Motor neuron (in vitro differentiated cells): Measurements from ENCODE around the gene AP5Z1. TPM values are rescaled to one million over a fixed set of nuclear protein-coding genes. Genes with fewer than 3 reads are reported as not detected.

Experiments
- ATAC-seq, 8 experiments: fragments of 200-7000 bp; cut with Tn5 transposase; replicated peaks in 6 of 8; 2 replicates each; pipeline ENCODE4 v1.8.0; 2021; ENCODE audit warnings: mild to moderate bottlenecking in 8 of 8, moderate library complexity in 8 of 8
- H3K27ac ChIP-seq, 2 donors: fragments of 250-450 bp; sonication (Bioruptor Pico); 2 replicates each; pipeline ENCODE4 v1.9.0; 2021; ENCODE audit warnings: antibody characterized with exemption in 2 of 2, mild to moderate bottlenecking in 2 of 2, moderate library complexity in 1 of 2
- H3K4me1 ChIP-seq, 2 donors: fragments of 250-450 bp; sonication (Bioruptor Pico); replicated peaks in 1 of 2; 2 replicates each; pipeline ENCODE4 v1.6.1; 2021; ENCODE audit warnings: antibody characterized with exemption in 2 of 2, mild to moderate bottlenecking in 2 of 2, moderate library complexity in 1 of 2
- H3K4me3 ChIP-seq, 5 donors: fragments of 250-450 bp; sonication (Bioruptor Pico); 2 replicates each; pipeline ENCODE4 v1.9.0; 2021; ENCODE audit warnings: antibody characterized with exemption in 5 of 5, mild to moderate bottlenecking in 5 of 5, moderate library complexity in 4 of 5
- whole genome bisulfite sequencing, 10 experiments: fragments of 450-650 bp; shearing (Covaris generic); methylation state at CpG; one replicate each; pipeline ENCODE4 v1.0.0; 2022; 5-methylcytosine and 5-hydroxymethylcytosine counted together
- in situ Hi-C, 9 experiments: fragments of 400-800 bp; cut with MboI; loops; one replicate each; pipeline ENCODE4 v1.15.0; 2021; ENCODE audit warnings: low sequenced_read_pairs in 9 of 9, low pct_unique_long_range_greater_than_20kb in 2 of 9; ENCODE audit not compliant: unreplicated experiment in 9 of 9
- total RNA-seq, 8 experiments: library from RNA; unstranded; fragments of 300-600 nt; gene quantifications; 2 replicates each; pipeline versions ENCODE4 v1.2.3 to v1.2.4, GENCODE V29; 2022

Gene AP5Z1
- total RNA-seq, 8 experiments from 2014 or later, result 9.1 to 34.0 (median 18.3) TPM

- 14 to 73% (median 33%) methylated on average over 3 to 15 of the region's 23 CpGs for WGBS, 10 experiments
- in situ Hi-C loops, result no loop called here
- Histone ChIP-seq H3K27ac (peak overlapping the region; percentile 14 to 48), H3K4me1 (peaks cover 16 to 25% of the 10 kb centered on the region in 2 donors), H3K4me3 (no peak overlapping the region)
- peak; percentile 63 to 91 (median 80) for ATAC-seq
Observed at GRCh38 chr7:4738711-4739527, 36.5 kb upstream of the AP5Z1 start.

GRCh38 chr7:4739528-4739992 is 35.9 kb upstream of the AP5Z1 start:
- Histone ChIP-seq H3K4me3 (no peak overlapping the region), H3K27ac (peak overlapping the region; percentile 14 to 48), H3K4me1 (peaks cover 23 to 32% of the 10 kb centered on the region in 2 donors)
- ATAC-seq, result peak in 6 of 8 experiments; percentile 6 to 62 (median 34)
- in situ Hi-C loops, result no loop called here
- 47 to 100% (median 63%) methylated on average over 2 to 12 of the region's 16 CpGs; no CpG with 5 or more reads in 2 of the 10 experiments for WGBS, 10 experiments

DNA sequence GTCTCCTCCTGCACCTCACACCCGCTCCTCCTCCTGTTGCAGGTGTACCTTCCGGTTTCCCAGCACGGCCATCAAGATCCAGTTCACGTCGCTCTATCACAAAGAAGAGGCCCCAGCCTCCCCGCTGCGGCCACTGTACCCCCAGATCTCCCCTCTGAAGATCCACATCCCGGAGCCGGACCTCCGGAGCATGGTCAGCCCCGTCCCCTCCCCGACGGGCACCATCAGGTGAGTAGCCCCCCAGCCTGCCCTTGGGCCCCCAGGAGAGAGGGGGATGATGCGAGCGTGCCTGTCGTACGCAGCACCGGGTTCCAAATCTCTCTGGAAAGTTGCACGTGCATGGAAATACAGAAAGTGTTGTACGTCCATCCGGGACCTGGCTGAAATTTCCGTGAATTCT is 34.6 kb upstream of the AP5Z1 start:
- in situ Hi-C loops, result no loop called here
- Histone ChIP-seq H3K4me1 (peaks cover 33 to 43% of the 10 kb centered on the region in 2 donors), H3K4me3 (no peak overlapping the region), H3K27ac (no peak overlapping the region)
- no peak for ATAC-seq
- WGBS, 10 experiments, result 91 to 100% (median 94%) methylated on average over 2 to 12 of the region's 22 CpGs; no CpG with 5 or more reads in 4 of the 10 experiments

DNA sequence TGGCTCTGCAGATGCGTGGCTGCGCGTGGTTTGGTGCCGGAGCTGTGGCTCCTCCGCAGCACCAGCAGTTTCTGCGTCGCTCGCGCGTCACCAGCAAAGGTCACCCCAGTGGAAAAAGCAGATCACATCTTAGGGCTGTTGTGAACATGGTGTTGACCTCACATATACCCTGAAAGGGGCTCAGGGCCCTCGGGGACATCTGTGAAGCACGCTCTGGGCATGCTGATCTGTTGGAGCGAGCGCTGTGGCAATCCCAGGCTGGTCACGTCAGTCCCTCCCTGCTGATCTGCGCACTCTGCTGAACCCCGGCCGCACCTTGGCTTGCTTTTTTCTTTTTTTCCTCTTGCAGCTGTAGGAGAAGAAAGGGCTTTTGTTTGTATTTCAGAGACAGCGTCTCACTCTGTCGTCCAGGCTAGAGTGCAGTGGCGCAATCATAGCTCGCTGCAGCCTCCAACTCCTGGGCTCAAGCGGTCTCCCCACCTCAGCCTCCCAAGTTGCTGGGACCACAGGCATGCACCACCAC is 33.3 kb upstream of the AP5Z1 start:
- Histone ChIP-seq H3K4me1 (peaks cover 35 to 45% of the 10 kb centered on the region in 2 donors), H3K4me3 (no peak overlapping the region), H3K27ac (no peak overlapping the region)
- in situ Hi-C loops, result no loop called here
- no peak for ATAC-seq
- WGBS, 10 experiments, result 86 to 100% (median 94%) methylated on average over 1 to 11 of the region's 23 CpGs; no CpG with 5 or more reads in 5 of the 10 experiments

DNA sequence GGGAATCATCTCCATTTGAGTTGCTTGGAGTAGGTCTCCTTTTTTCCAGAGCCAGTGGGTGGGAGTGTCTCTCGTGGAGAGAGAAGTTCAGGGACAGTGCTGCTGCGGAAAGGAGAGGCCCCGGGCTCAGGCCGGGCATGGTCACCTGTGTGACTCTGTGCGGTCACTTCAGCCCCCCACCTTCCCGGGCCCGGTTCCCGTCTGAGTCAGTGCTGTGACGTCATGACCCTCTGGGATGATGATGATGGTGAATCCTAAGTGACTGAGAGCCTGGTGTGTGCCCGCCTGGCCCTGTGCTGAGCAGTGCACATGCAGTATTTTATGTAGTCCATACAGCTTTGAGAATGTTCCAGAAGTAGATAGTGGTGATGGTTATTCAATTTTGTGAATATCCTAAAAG is 32.6 kb upstream of the AP5Z1 start:
- no peak for ATAC-seq
- Histone ChIP-seq H3K4me1 (peaks cover 35 to 45% of the 10 kb centered on the region in 2 donors), H3K27ac (no peak overlapping the region), H3K4me3 (no peak overlapping the region)
- in situ Hi-C loops, result no loop called here
- 80 to 100% (median 95%) methylated on average over 1 to 6 of the region's 10 CpGs; no CpG with 5 or more reads in 5 of the 10 experiments for WGBS, 10 experiments

DNA sequence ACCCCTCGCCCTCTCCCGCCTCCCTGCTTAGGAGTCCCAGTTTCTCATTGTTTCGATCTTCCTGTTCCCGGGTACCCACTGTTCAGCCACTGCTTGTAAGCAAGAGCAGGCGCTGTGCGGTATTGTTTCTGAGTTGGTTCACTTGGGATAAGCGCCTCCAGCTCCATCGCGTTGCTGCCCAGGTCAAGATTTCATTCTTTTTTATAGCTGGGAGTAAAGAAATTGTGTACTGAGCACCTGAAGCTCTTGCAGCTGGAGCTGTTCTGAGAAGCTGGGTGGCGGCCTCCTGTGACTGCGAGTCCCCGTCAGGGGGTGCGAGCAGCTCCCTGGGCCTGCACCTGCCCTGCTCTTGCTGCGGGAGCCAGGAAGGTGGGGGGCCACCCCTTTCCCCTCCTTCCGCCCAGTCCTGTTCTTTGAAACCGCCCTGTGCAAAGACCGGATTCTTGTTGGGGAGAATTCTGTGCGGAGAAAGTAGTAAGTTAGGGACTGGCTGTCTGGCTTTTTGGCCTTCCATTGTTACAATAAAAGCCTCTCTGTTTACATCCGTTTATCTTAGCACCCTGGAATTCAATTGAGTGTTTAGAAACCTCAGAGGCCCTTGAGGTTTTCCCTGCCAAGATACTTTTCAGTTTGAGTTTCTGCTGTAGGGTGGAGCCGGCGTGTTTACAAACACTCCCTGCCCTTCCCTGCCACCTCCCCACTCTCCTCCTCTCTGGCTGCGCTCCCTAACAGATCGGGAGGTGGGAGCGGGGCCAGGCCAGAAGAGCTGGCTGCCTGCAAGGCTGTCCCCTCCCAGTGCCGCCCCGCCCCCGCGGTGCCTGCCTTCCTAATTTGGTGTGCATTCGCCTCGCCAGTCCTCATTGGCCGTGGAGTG is 30.8 kb upstream of the AP5Z1 start:
- H3K4me3 ChIP-seq, result peak overlapping the region in 1 of 5 donors; percentile 10
- ATAC-seq, result peak; percentile 88 to 98 (median 94)
- in situ Hi-C loops, result no loop called here
- peaks cover 22 to 27% of the 10 kb centered on the region in 2 donors for H3K4me1 ChIP-seq
- peak overlapping the region; percentile 76 to 91 for H3K27ac ChIP-seq
- 0 to 69% (median 32%) methylated on average over 2 to 10 of the region's 31 CpGs; no CpG with 5 or more reads in 1 of the 10 experiments for WGBS, 10 experiments

GRCh38 chr7:4745265-4745919 is 30.0 kb upstream of the AP5Z1 start:
- in situ Hi-C loops, result no loop called here
- no peak for ATAC-seq
- Histone ChIP-seq H3K4me1 (peaks cover 19 to 26% of the 10 kb centered on the region in 2 donors), H3K4me3 (peak overlapping the region in 1 of 5 donors; percentile 5), H3K27ac (peak overlapping the region; percentile 76 to 91)
- WGBS, 10 experiments, result 0 to 100% (median 48%) methylated on average over 2 to 3 of the region's 18 CpGs; no CpG with 5 or more reads in 2 of the 10 experiments

DNA sequence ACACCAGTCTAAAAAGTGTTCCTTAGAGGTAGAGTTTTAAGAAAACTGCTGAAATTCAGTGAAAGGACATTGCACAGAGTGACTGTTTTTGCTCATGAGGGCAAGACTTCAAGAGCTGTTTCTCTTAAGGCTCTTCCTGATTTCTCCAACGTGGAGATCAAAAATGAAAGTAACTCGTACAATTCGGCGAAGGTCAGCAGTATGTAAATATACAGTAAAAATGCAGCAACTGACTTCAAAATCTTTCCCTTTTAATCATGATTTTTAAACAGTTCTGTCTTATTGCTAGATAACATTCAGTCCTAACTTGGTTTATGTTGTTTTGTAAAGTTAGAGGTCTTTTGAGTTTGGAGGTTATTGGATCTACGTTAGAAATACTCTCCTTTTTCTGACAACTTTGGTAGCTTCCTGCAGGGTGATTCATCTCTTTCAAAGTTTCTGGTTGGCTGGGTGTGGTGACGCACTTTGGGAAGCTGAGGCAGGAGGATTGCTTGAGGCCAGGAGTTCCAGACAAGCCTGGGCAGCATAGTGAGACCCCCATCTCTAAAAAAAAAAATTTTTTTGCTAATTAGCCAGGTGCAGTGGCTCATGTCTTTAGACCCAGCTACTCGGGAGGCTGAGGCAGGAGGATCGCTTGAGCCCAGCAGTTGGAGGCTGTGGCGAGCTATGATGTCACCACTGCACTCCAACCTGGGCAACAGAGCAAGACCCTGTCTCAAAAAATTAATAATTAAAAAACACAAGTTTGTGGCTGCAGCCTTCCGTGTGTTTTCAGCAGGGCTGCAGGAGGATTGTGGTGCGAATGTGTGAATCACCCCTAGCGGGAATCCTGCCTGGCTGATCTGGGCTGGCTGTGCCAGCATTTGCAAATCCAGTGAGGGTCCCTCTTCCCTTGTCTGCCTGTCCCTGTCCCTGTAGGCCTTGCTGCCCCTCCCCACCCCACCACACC is 29.2 kb upstream of the AP5Z1 start:
- H3K4me1 ChIP-seq, result peaks cover 19 to 26% of the 10 kb centered on the region in 2 donors
- WGBS, 10 experiments, result 40 to 100% (median 85%) methylated on average over 1 to 11 of the region's 12 CpGs; no CpG with 5 or more reads in 1 of the 10 experiments
- peak overlapping the region in 1 of 2 donors; percentile 91 for H3K27ac ChIP-seq
- no peak overlapping the region for H3K4me3 ChIP-seq
- in situ Hi-C loops, result no loop called here
- ATAC-seq, result peak in 2 of 8 experiments; percentile 4

GRCh38 chr7:4747013-4747412 is 28.4 kb upstream of the AP5Z1 start:
- Histone ChIP-seq H3K4me1 (peaks cover 19 to 26% of the 10 kb centered on the region in 2 donors), H3K4me3 (no peak overlapping the region), H3K27ac (no peak overlapping the region)
- in situ Hi-C loops, result no loop called here
- ATAC-seq, result no peak
- WGBS, 10 experiments, result 81 to 100% (median 94%) methylated on average over 1 to 13 of the region's 22 CpGs; no CpG with 5 or more reads in 2 of the 10 experiments

DNA sequence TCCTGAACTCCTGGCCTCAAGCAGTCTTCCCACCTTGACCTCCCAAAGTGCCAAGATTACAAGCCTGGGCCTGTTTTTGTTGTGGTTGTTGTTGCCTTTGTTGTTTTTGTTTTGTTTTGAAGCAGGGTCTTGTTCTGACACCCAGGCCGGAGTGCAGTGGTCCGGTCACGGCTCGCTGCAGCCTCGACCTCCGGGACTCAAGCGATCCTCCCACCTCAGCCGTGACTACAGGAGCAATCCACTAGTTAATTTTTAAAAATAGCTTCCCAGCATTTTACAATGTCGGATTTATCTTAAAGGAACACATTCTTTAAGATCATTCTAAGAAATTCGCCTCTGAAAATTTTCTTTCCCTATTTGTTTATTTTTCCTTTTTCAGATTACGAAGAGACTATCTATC is 27.7 kb upstream of the AP5Z1 start:
- in situ Hi-C loops, result no loop called here
- no peak overlapping the region for H3K4me3 ChIP-seq
- H3K4me1 ChIP-seq, result peaks cover 19 to 26% of the 10 kb centered on the region in 2 donors
- no peak overlapping the region for H3K27ac ChIP-seq
- WGBS, 10 experiments, result 88 to 100% (median 96%) methylated on average over 1 to 11 of the region's 11 CpGs
- no peak for ATAC-seq

DNA sequence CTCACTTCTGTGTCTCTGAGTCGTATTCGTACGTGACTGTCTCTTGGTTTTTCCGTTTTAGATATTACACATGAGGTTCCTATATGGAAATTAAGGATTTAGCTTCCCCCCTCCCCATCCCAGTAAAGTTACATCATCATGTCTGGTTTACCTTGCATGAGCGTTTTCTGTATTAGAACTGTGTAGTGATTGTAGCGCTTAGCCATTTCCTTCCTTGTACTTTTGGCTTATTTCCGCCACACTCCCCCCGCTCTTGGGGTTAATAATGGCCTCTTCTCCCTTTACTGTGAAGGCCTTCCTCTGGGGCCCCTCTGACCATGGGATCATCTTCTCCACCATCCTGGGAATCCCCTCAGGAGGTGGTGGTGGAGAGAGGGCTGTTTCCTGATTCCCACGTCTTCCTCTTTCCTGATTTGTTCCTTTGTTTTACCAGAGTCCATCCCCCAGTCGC is 27.2 kb upstream of the AP5Z1 start:
- Histone ChIP-seq H3K4me1 (peaks cover 19 to 26% of the 10 kb centered on the region in 2 donors), H3K27ac (no peak overlapping the region), H3K4me3 (no peak overlapping the region)
- in situ Hi-C loops, result no loop called here
- no peak for ATAC-seq
- 82 to 100% (median 91%) methylated on average over 2 to 9 of the region's 10 CpGs for WGBS, 10 experiments
